ENCODE results near the gene TOM1L2. TPM values are rescaled to one million over a fixed set of nuclear protein-coding genes. Genes with fewer than 3 reads are reported as not detected.

The TOM1L2 gene
- total RNA-seq, 1 experiment from 2014 or later = 24.1 TPM

- no peak overlapping the region for H3K4me3 ChIP-seq (replicated peaks in 1 of 2; ENCODE audit: low read depth in 1 of 2, low read length in 2 of 2)
Measured at GRCh38 chr17:17937958-17938357, 34.2 kb downstream of the TOM1L2 start.

GRCh38 chr17:17937201-17937853, 34.9 kb downstream of the TOM1L2 start:
- no peak overlapping the region for H3K4me2 ChIP-seq (ENCODE audit: low read length)
- H4K20me1 ChIP-seq (ENCODE audit: insufficient read depth) = no peaks in the 10 kb centered on the region
- CTCF ChIA-PET = no interaction called here
- H3K27me3 ChIP-seq (ENCODE audit: insufficient read depth, low read length) = no peaks in the 10 kb centered on the region
- H3K9me2 ChIP-seq (ENCODE audit: insufficient read depth) = no peaks in the 10 kb centered on the region
- H3K9ac ChIP-seq (ENCODE audit: low read length) = no peak overlapping the region
- TF ChIP-seq YY1 (IDR thresholded peaks at IDR 0.05; ENCODE audit: extremely low read depth, insufficient replicate concordance, low read depth, low read length) = no peak
- TF ChIP-seq ATF3 (IDR thresholded peaks at IDR 0.05) = no peak
- TF ChIP-seq EZH2phosphoT487 (IDR thresholded peaks at IDR 0.05; ENCODE audit: borderline replicate concordance) = no peak
- TF ChIP-seq CBX3 (IDR thresholded peaks at IDR 0.05; ENCODE audit: low read depth) = no peak
- no peak for TF ChIP-seq POLR2A (IDR thresholded peaks at IDR 0.05; ENCODE audit: borderline replicate concordance, extremely low read depth, insufficient read depth, insufficient read length)
- TF ChIP-seq JUND (IDR thresholded peaks at IDR 0.05) = no peak
- no peak for TF ChIP-seq FOSL1 (IDR thresholded peaks at IDR 0.05; ENCODE audit: low read depth)
- no peak for TF ChIP-seq MAX (IDR thresholded peaks at IDR 0.05)
- TF ChIP-seq SRF (IDR thresholded peaks at IDR 0.05; ENCODE audit: low read depth) = no peak
- TF ChIP-seq, protein P1, sequence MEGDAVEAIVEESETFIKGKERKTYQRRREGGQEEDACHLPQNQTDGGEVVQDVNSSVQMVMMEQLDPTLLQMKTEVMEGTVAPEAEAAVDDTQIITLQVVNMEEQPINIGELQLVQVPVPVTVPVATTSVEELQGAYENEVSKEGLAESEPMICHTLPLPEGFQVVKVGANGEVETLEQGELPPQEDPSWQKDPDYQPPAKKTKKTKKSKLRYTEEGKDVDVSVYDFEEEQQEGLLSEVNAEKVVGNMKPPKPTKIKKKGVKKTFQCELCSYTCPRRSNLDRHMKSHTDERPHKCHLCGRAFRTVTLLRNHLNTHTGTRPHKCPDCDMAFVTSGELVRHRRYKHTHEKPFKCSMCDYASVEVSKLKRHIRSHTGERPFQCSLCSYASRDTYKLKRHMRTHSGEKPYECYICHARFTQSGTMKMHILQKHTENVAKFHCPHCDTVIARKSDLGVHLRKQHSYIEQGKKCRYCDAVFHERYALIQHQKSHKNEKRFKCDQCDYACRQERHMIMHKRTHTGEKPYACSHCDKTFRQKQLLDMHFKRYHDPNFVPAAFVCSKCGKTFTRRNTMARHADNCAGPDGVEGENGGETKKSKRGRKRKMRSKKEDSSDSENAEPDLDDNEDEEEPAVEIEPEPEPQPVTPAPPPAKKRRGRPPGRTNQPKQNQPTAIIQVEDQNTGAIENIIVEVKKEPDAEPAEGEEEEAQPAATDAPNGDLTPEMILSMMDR (IDR thresholded peaks at IDR 0.05 in 2 of 3, conservative IDR thresholded peaks at IDR 0.05 in 1 of 3; ENCODE audit: borderline replicate concordance in 1 of 3, insufficient read depth in 1 of 3, low read depth in 2 of 3, low read length in 2 of 3) = no peak
- TF ChIP-seq RAD21 (IDR thresholded peaks at IDR 0.05; ENCODE audit: low read depth) = no peak
- TF ChIP-seq ZFX (IDR thresholded peaks at IDR 0.05) = no peak
- H3K4me1 ChIP-seq (ENCODE audit: control insufficient read depth in 1 of 2, insufficient read depth in 2 of 2, low read length in 2 of 2) = peaks cover 63 to 73% of the 10 kb centered on the region in 2 experiments
- H3K27ac ChIP-seq (ENCODE audit: low read depth, low read length) = no peak overlapping the region
- RAD21 ChIA-PET (ENCODE audit: low non-redundant PET in 1 of 2, low total read pairs in 2 of 2, uncharacterized antibody in 2 of 2, unreplicated experiment in 2 of 2) = no interaction called here
- H3K4me3 ChIP-seq (replicated peaks in 1 of 2; ENCODE audit: low read depth in 1 of 2, low read length in 2 of 2) = no peak overlapping the region
- no TSS peak for BruUV-seq (replicated peaks)
- H3K79me2 ChIP-seq (ENCODE audit: insufficient read depth, low read length) = no peaks in the 10 kb centered on the region; the same call in 1 of the 2 replicates
- intact Hi-C loops (cut with micrococcal nuclease) = no loop called here
- POLR2A ChIA-PET = no interaction called here
- no peak for ATAC-seq
- H3K9me3 ChIP-seq (ENCODE audit: control insufficient read depth in 1 of 2, insufficient read depth in 1 of 2, low read depth in 1 of 2, low read length in 2 of 2) = no peaks in the 10 kb centered on the region
- H3K36me3 ChIP-seq (ENCODE audit: control insufficient read depth in 1 of 2, insufficient read depth in 2 of 2, low read length in 2 of 2) = no peaks in the 10 kb centered on the region
- H2AFZ ChIP-seq (ENCODE audit: low read depth, low read length, poor library complexity, severe bottlenecking) = no peak overlapping the region
- no peak for DNase-seq (ENCODE audit: low read depth, low spot score)

More at GRCh38 chr17:17937958-17938357, 34.2 kb downstream of the TOM1L2 start:
- H3K27me3 ChIP-seq (ENCODE audit: insufficient read depth, low read length) = no peaks in the 10 kb centered on the region
- H3K9me3 ChIP-seq (ENCODE audit: control insufficient read depth in 1 of 2, insufficient read depth in 1 of 2, low read depth in 1 of 2, low read length in 2 of 2) = no peaks in the 10 kb centered on the region
- H3K9ac ChIP-seq (ENCODE audit: low read length) = no peak overlapping the region
- H3K9me2 ChIP-seq (ENCODE audit: insufficient read depth) = no peaks in the 10 kb centered on the region
- H3K4me2 ChIP-seq (ENCODE audit: low read length) = no peak overlapping the region
- POLR2A ChIA-PET = no interaction called here
- H3K79me2 ChIP-seq (ENCODE audit: insufficient read depth, low read length) = no peaks in the 10 kb centered on the region; the same call in 1 of the 2 replicates
- CTCF ChIA-PET = no interaction called here
- H3K27ac ChIP-seq (ENCODE audit: low read depth, low read length) = no peak overlapping the region
- H2AFZ ChIP-seq (ENCODE audit: low read depth, low read length, poor library complexity, severe bottlenecking) = no peak overlapping the region
- DNase-seq (ENCODE audit: low read depth, low spot score) = no peak
- ATAC-seq = no peak
- intact Hi-C loops (cut with micrococcal nuclease) = no loop called here
- no peaks in the 10 kb centered on the region for H4K20me1 ChIP-seq (ENCODE audit: insufficient read depth)
- no peaks in the 10 kb centered on the region for H3K36me3 ChIP-seq (ENCODE audit: control insufficient read depth in 1 of 2, insufficient read depth in 2 of 2, low read length in 2 of 2)
- RAD21 ChIA-PET (ENCODE audit: low non-redundant PET in 1 of 2, low total read pairs in 2 of 2, uncharacterized antibody in 2 of 2, unreplicated experiment in 2 of 2) = no interaction called here
- BruUV-seq (replicated peaks) = no TSS peak
- TF ChIP-seq CBX3 (IDR thresholded peaks at IDR 0.05; ENCODE audit: low read depth) (no peak), EZH2phosphoT487 (IDR thresholded peaks at IDR 0.05; ENCODE audit: borderline replicate concordance) (no peak), SIN3A (IDR thresholded peaks at IDR 0.05; ENCODE audit: low read depth) (no peak), EZH2 (IDR thresholded peaks at IDR 0.05) (no peak), SRF (IDR thresholded peaks at IDR 0.05; ENCODE audit: low read depth) (no peak), CEBPB (IDR thresholded peaks at IDR 0.05; ENCODE audit: low read depth) (no peak), EGR1 (IDR thresholded peaks at IDR 0.05; ENCODE audit: low read depth) (no peak), RAD21 (IDR thresholded peaks at IDR 0.05; ENCODE audit: low read depth) (no peak), POLR2AphosphoS5 (IDR thresholded peaks at IDR 0.05; ENCODE audit: low read depth, low read length) (no peak)
- TF ChIP-seq, protein P2, sequence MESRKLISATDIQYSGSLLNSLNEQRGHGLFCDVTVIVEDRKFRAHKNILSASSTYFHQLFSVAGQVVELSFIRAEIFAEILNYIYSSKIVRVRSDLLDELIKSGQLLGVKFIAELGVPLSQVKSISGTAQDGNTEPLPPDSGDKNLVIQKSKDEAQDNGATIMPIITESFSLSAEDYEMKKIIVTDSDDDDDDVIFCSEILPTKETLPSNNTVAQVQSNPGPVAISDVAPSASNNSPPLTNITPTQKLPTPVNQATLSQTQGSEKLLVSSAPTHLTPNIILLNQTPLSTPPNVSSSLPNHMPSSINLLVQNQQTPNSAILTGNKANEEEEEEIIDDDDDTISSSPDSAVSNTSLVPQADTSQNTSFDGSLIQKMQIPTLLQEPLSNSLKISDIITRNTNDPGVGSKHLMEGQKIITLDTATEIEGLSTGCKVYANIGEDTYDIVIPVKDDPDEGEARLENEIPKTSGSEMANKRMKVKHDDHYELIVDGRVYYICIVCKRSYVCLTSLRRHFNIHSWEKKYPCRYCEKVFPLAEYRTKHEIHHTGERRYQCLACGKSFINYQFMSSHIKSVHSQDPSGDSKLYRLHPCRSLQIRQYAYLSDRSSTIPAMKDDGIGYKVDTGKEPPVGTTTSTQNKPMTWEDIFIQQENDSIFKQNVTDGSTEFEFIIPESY (IDR thresholded peaks at IDR 0.05; ENCODE audit: extremely low read depth, insufficient replicate concordance, low read length) = no peak
- H3K4me1 ChIP-seq (ENCODE audit: control insufficient read depth in 1 of 2, insufficient read depth in 2 of 2, low read length in 2 of 2) = peaks cover 70 to 80% of the 10 kb centered on the region in 2 experiments
